SK-MEL-5 (cell line): Measurements from ENCODE around the gene TECR. TPM values are rescaled to one million over a fixed set of nuclear protein-coding genes. Genes with fewer than 3 reads are reported as not detected.
"Not testable (repeated sequence)": the region's sequence is repeated elsewhere in the genome, so short reads cannot be mapped to it uniquely, and the experiment has no call there.

Experiments used
- DNase-seq: peaks from one replicate; pipeline ENCODE4 v3.0.0-alpha.2; 2016; ENCODE audit warnings: low read depth, low spot score
- in situ Hi-C: cut with HindIII; loops from 2 replicates; pipeline ENCODE4 v1.10.0; 2016; ENCODE audit warnings: low sequenced_read_pairs, high pct_unique_total_duplicates, low pct_unique_long_range_greater_than_20kb
- small RNA-seq, 2 experiments: library from RNA; depleted of rRNA; stranded (forward); fragments of <200 nt; gene quantifications; one replicate each; pipeline ENCODE3, GENCODE V24; 2014
- total RNA-seq: library from RNA; depleted of rRNA; stranded (reverse); fragments of >200 nt; shearing (Covaris generic); gene quantifications from 2 replicates; pipeline ENCODE4 v1.2.3, GENCODE V29; 2014; rRNA removed

TECR gene
- total RNA-seq, 1 experiment from 2014 or later, result 62.8 TPM

- in situ Hi-C loops, result no loop called here
- no peak for DNase-seq
Observed at GRCh38 chr19:14603990-14604387, 74.6 kb downstream of the TECR start.

GRCh38 chr19:14606627-14607026 is 77.2 kb downstream of the TECR start:
- no peak for DNase-seq
- in situ Hi-C loops, result no loop called here

GRCh38 chr19:14611051-14611450 is 81.7 kb downstream of the TECR start:
- DNase-seq, result no peak
- in situ Hi-C loops, result no loop called here

- DNase-seq, in situ Hi-C loops: not testable (repeated sequence)
Observed at GRCh38 chr19:14612242-14612641, 82.8 kb downstream of the TECR start.

- in situ Hi-C loops, result no loop called here
Observed at GRCh38 chr19:14612657-14613056, 83.3 kb downstream of the TECR start.

GRCh38 chr19:14613399-14614098 is 84.2 kb downstream of the TECR start:
- in situ Hi-C loops, DNase-seq: not testable (repeated sequence)

More at GRCh38 chr19:14612657-14613056, 83.3 kb downstream of the TECR start:
- no peak for DNase-seq

GRCh38 chr19:14614099-14614412 is 84.7 kb downstream of the TECR start:
- in situ Hi-C loops, result no loop called here

More at GRCh38 chr19:14614099-14614412, 84.7 kb downstream of the TECR start:
- no peak for DNase-seq

Small RNA genes within 50 kb of the gene (small RNA-seq; reads per million reads assigned to genes)
- gene RN7SL842P (0 reads per million in 2 experiments), gene SNRPGP15 (0 reads per million in 2 experiments)

Other genes with a start within 250 kb of the TECR start
- 11.3 and 14.2 TPM in 2 replicates for gene ADGRE5, start 148.2 kb upstream of the TECR start, total RNA-seq
- gene DDX39A, start 110.3 kb upstream of the TECR start, total RNA-seq, result 72.9 and 76.8 TPM in 2 replicates
- gene PKN1, start 96.3 kb upstream of the TECR start, total RNA-seq, result 29.3 and 31.1 TPM in 2 replicates
- not detected in 2 replicates for gene PTGER1, start 54.2 kb upstream of the TECR start, total RNA-seq
- gene GIPC1, start 33.5 kb upstream of the TECR start, total RNA-seq, result 207 and 229 TPM in 2 replicates
- gene DNAJB1, start 11.2 kb upstream of the TECR start, total RNA-seq, result 96.8 and 105 TPM in 2 replicates
- gene NDUFB7, start 42.5 kb downstream of the TECR start, total RNA-seq, result 190 and 221 TPM in 2 replicates
- 0.26 TPM in 1 of 2 replicates, not detected in the other for gene CLEC17A, start 53.5 kb downstream of the TECR start, total RNA-seq
- not detected in 2 replicates for gene ADGRE3, start 145.2 kb downstream of the TECR start, total RNA-seq
- gene ZNF333, start 160.5 kb downstream of the TECR start, total RNA-seq, result 4.9 and 7.6 TPM in 2 replicates
- gene ADGRE2, start 249.0 kb downstream of the TECR start, total RNA-seq, result 0.29 and 0.59 TPM in 2 replicates